Measurements from ENCODE around the gene CPAMD8.

The CPAMD8 gene

DNA sequence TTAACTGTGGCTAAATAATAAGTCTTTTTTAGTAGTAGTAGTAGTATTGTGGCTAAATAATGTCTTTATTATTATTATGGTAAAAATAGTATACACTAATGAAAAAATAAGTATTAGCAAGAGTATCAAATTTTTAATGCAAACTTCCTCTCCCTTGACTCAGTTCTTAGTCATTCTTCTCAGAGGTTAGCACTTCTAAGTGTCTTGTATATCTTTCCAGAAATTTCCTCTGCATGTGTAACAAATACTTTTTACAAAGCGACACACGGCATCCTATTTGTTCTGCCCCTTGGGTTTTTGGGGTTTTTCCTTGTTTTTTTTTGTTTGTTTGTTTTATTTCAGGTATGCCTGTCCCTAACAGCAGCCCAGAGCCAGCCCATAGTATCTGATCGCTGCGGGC, 176.5 kb downstream of the CPAMD8 start:
- H3K27ac ChIP-seq, result no peak overlapping the region
- TF ChIP-seq, protein P1, sequence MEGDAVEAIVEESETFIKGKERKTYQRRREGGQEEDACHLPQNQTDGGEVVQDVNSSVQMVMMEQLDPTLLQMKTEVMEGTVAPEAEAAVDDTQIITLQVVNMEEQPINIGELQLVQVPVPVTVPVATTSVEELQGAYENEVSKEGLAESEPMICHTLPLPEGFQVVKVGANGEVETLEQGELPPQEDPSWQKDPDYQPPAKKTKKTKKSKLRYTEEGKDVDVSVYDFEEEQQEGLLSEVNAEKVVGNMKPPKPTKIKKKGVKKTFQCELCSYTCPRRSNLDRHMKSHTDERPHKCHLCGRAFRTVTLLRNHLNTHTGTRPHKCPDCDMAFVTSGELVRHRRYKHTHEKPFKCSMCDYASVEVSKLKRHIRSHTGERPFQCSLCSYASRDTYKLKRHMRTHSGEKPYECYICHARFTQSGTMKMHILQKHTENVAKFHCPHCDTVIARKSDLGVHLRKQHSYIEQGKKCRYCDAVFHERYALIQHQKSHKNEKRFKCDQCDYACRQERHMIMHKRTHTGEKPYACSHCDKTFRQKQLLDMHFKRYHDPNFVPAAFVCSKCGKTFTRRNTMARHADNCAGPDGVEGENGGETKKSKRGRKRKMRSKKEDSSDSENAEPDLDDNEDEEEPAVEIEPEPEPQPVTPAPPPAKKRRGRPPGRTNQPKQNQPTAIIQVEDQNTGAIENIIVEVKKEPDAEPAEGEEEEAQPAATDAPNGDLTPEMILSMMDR (conservative IDR thresholded peaks at IDR 0.05), result no peak

DNA sequence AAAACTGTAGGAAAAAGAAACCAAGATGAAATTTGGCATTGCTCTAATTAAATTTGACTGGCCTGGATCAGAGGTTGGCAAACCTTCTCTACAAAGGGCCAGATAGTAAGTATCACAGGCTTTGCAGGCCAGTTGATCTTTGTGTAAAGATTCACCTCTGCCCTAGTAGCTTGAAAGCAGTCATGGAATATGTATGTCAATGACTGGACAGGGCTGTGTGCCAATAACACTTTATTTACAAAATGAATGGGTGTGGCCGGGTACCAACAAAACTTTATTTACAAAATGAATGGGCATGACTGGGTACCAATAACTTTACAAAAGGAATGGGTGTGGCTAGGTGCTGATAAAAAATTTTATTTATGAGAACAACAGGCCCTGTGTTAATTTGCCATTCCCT, 177.4 kb downstream of the CPAMD8 start:
- TF ChIP-seq, protein P1 (conservative IDR thresholded peaks at IDR 0.05), result no peak
- H3K27ac ChIP-seq, result no peak overlapping the region

DNA sequence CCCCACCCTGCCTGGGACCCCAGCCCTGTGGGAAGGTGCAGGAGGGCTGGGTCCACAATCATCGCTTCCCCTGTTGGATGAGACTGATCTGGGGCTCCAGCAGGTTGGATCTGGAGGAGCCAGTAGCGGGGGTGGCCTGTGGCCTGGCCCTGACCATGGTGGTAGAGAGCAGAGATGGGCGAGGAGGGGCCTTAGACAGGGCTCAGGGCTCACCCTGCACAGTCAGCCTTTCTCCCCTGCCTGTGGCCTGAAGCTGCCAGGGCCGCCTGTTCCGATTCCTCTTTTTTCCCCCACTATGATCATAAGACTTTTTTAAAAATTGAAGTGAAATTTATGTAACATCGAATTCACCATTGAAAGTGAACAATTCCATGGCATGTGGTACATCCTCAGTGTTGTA, 179.2 kb downstream of the CPAMD8 start:
- no peak overlapping the region for H3K27ac ChIP-seq
- TF ChIP-seq, protein P1 (conservative IDR thresholded peaks at IDR 0.05), result no peak

DNA sequence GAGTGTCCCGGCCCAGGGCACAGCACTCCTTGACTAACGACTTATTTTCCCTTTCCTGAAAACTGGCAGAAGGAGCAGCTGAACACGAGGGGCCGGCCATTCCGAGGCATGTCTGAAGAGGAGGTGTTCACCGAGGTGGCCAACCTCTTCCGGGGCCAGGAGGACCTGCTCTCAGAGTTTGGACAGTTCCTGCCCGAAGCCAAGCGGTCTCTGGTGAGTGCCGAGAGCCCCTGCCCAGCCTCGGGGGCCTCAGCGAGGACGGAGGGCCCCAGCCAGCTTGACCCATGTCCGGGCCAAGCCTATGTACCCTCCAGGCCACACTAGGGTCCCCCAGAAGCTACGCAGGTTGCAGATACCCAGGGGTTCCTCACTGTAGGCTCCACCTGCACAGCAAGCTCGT, 179.7 kb downstream of the CPAMD8 start:
- TF ChIP-seq, protein P1 (conservative IDR thresholded peaks at IDR 0.05), result no peak
- H3K27ac ChIP-seq, result no peak overlapping the region
